Erythroblast (primary cell): ENCODE results near the gene NT5DC1.

Experiments used
- GATA1 ChIP-seq: IDR thresholded peaks from 2 replicates; pipeline ENCODE4 v1.6.1; 2011; ENCODE audit warnings: low read depth, mild to moderate bottlenecking, control low read depth, low read length, moderate library complexity
- POLR2A ChIP-seq: IDR thresholded peaks from 2 replicates; pipeline ENCODE4 v1.6.1; 2011; ENCODE audit warnings: mild to moderate bottlenecking, low read length

DNA sequence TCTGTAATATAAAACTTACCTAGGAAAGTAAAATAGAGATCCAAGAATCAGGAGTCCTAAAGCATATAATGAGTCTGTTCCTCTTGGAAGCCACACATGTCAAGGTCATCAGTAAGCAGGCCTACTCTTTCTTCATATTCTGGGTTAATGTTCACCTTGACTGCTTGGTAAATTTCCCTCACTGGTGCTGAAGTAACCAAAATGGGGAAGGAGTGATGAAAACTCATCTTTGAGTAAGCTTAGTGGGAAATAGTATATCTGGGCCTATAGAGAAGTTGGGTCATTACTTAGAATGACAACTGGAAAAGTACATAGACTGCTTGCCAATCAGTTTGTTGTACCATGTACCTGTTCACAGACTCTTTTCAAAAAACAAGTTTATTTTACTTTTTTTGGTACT, 146.6 kb downstream of the NT5DC1 start:
- TF ChIP-seq POLR2A (no peak), GATA1 (no peak)
